OCI-LY3 (cell line): Measurements from ENCODE around the gene AKR1E2.

Experiments
- H2AFZ ChIP-seq: fragments of 200-600, 300-600 bp; shearing (Covaris generic); 2 replicates; pipeline ENCODE4 v1.6.0; 2014; ENCODE audit warnings: antibody characterized with exemption, low read depth, low read length
- H3K27ac ChIP-seq: fragments of 200-600, 300-600 bp; sonication (generic); 2 replicates; pipeline ENCODE4 v1.5.1; 2014; ENCODE audit warnings: mild to moderate bottlenecking, low read length, moderate library complexity, mixed read lengths
- H3K27me3 ChIP-seq: fragments of 200-600, 300-600 bp; sonication (generic); 2 replicates; pipeline ENCODE4 v1.6.1; 2014; ENCODE audit warnings: low read depth, low read length, mixed read lengths
- H3K36me3 ChIP-seq: fragments of 200-600, 300-600 bp; sonication (generic); replicated peaks from 2 replicates; pipeline ENCODE3; 2014; ENCODE audit warnings: low read depth, low read length, mixed read lengths
- H3K4me1 ChIP-seq: fragments of 300-600, 200-600 bp; sonication (generic); 2 replicates; pipeline ENCODE4 v1.6.1; 2014; ENCODE audit warnings: low read length, mixed read lengths
- H3K4me2 ChIP-seq: fragments of 200-600, 300-600 bp; sonication (generic); 2 replicates; pipeline ENCODE4 v1.6.1; 2014; ENCODE audit warnings: low read length, mixed read lengths
- H3K4me3 ChIP-seq: fragments of 300-600, 200-600 bp; sonication (generic); 2 replicates; pipeline ENCODE4 v1.5.1; 2014; ENCODE audit warnings: antibody characterized with exemption, mild to moderate bottlenecking, low read length, moderate library complexity
- H3K79me2 ChIP-seq: fragments of 300-600, 200-600 bp; shearing (Covaris generic); 2 replicates; pipeline ENCODE4 v1.6.1; 2014; ENCODE audit warnings: mild to moderate bottlenecking, low read length, mixed read lengths
- H3K9ac ChIP-seq: fragments of 300-600, 200-600 bp; shearing (Covaris generic); 2 replicates; pipeline ENCODE4 v1.6.0; 2014; ENCODE audit warnings: mild to moderate bottlenecking, low read length, moderate library complexity
- H3K9me3 ChIP-seq: fragments of 200-600, 300-600 bp; shearing (Covaris generic); 2 replicates; pipeline ENCODE4 v1.6.1; 2014; ENCODE audit warnings: low read length, mixed read lengths; ENCODE audit not compliant: insufficient read depth
- H4K20me1 ChIP-seq: fragments of 200-600, 300-600 bp; sonication (generic); 2 replicates; pipeline ENCODE4 v1.6.1; 2016; ENCODE audit warnings: low read length, mixed read lengths; ENCODE audit not compliant: insufficient read depth
- EZH2phosphoT487 ChIP-seq: fragments of 200-600 bp; shearing (Covaris generic); IDR thresholded peaks from 2 replicates; pipeline ENCODE4 v1.6.1; 2018; ENCODE audit warnings: antibody characterized with exemption, mixed run types, low read depth
- TF ChIP-seq, protein P1 (sequence below): fragments of 200-600, 300-600 bp; sonication (generic); IDR thresholded peaks from 2 replicates; pipeline ENCODE4 v1.5.1; 2014; ENCODE audit warnings: antibody characterized with exemption, low read length, low read depth

Gene AKR1E2

DNA sequence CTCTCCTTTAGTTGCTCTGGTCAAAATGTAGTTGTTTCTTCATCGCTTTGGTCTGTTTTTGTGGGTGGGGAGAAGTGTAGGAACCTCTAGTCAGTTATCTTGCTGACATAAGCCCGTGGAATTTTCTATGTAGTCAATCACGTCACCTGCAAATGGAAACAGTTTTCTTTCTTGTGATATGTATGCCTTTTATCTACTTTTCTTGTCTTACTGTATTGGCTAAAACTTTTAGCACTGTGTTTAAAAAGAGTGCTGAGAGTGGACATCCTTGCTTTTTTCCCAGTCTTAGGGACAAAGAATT, 42.3 kb downstream of the AKR1E2 start:
- no peak overlapping the region for H3K4me2 ChIP-seq
- no peak overlapping the region for H3K4me3 ChIP-seq
- H3K4me1 ChIP-seq, result no peaks in the 10 kb centered on the region
- H3K27me3 ChIP-seq, result no peaks in the 10 kb centered on the region
- H4K20me1 ChIP-seq, result no peaks in the 10 kb centered on the region
- H3K79me2 ChIP-seq, result no peaks in the 10 kb centered on the region
- no peak overlapping the region for H2AFZ ChIP-seq
- H3K9me3 ChIP-seq, result no peaks in the 10 kb centered on the region
- H3K27ac ChIP-seq, result no peak overlapping the region
- TF ChIP-seq, protein P1, sequence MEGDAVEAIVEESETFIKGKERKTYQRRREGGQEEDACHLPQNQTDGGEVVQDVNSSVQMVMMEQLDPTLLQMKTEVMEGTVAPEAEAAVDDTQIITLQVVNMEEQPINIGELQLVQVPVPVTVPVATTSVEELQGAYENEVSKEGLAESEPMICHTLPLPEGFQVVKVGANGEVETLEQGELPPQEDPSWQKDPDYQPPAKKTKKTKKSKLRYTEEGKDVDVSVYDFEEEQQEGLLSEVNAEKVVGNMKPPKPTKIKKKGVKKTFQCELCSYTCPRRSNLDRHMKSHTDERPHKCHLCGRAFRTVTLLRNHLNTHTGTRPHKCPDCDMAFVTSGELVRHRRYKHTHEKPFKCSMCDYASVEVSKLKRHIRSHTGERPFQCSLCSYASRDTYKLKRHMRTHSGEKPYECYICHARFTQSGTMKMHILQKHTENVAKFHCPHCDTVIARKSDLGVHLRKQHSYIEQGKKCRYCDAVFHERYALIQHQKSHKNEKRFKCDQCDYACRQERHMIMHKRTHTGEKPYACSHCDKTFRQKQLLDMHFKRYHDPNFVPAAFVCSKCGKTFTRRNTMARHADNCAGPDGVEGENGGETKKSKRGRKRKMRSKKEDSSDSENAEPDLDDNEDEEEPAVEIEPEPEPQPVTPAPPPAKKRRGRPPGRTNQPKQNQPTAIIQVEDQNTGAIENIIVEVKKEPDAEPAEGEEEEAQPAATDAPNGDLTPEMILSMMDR, result no peak
- TF ChIP-seq EZH2phosphoT487, result no peak
- H3K9ac ChIP-seq, result no peak overlapping the region
- H3K36me3 ChIP-seq, result no peaks in the 10 kb centered on the region

DNA sequence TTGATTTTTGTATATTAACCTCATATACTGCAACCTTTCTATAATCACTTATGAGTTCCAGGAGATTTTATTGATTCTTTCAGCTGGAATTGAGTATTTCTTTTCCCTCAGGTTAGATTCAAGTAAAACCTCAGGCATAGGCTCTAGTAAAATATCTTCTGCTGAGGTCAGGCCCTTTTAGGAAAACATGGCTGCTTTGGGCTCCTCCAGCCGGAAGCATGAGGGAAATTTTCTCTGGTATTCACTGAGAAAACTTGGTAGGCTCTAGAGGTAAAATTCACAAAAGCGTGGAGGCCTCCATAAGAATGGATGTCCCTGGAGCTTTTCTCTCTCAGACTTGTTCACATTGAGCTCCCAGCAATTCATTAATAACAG, 56.7 kb downstream of the AKR1E2 start:
- Histone ChIP-seq H3K79me2 (no peaks in the 10 kb centered on the region), H3K27me3 (no peaks in the 10 kb centered on the region), H3K4me1 (peaks cover 9% of the 10 kb centered on the region), H3K36me3 (no peaks in the 10 kb centered on the region), H4K20me1 (no peaks in the 10 kb centered on the region), H2AFZ (no peak overlapping the region), H3K4me3 (no peak overlapping the region), H3K9me3 (no peaks in the 10 kb centered on the region), H3K4me2 (no peak overlapping the region), H3K27ac (no peak overlapping the region), H3K9ac (no peak overlapping the region)
- no peak for TF ChIP-seq EZH2phosphoT487
- TF ChIP-seq, protein P1, result no peak

DNA sequence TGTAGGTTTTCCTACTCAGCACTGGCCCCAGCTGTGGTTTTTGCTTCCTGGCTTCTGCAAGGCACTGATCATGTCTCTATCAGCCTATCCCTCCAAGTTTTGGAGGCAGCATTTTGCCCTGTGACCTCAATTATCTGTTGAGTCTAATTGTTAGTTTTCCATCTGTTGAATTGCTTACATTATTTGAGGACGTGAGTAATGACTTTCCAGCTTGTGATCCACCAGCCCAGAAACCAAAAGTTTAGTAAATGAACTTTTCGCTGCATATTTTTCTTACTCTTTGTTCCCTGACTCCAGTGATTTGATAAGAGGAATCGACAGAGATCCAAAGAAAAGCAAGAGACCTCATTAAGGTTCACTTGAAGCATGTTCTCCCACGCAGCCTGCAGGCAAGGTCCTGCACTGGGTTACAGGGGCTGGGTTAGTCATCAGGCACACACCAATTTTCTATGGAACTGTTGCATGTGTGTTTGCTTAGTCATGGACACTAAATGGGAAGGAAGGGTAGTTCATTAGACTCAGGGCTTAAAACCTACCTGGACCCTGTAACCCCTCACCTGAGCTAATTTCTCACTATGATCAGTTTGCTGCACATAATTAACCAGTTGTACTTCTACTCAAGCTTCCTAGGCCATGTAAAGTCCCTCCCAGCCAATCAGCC, 57.2 kb downstream of the AKR1E2 start:
- H4K20me1 ChIP-seq, result no peaks in the 10 kb centered on the region
- H3K79me2 ChIP-seq, result no peaks in the 10 kb centered on the region
- no peak overlapping the region for H3K4me2 ChIP-seq
- H3K27me3 ChIP-seq, result no peaks in the 10 kb centered on the region
- H2AFZ ChIP-seq, result no peak overlapping the region
- no peak overlapping the region for H3K27ac ChIP-seq
- H3K9me3 ChIP-seq, result no peaks in the 10 kb centered on the region
- no peak overlapping the region for H3K9ac ChIP-seq
- peaks cover 9% of the 10 kb centered on the region for H3K4me1 ChIP-seq
- H3K36me3 ChIP-seq, result no peaks in the 10 kb centered on the region
- TF ChIP-seq, protein P1, result no peak
- TF ChIP-seq EZH2phosphoT487, result no peak
- H3K4me3 ChIP-seq, result no peak overlapping the region

DNA sequence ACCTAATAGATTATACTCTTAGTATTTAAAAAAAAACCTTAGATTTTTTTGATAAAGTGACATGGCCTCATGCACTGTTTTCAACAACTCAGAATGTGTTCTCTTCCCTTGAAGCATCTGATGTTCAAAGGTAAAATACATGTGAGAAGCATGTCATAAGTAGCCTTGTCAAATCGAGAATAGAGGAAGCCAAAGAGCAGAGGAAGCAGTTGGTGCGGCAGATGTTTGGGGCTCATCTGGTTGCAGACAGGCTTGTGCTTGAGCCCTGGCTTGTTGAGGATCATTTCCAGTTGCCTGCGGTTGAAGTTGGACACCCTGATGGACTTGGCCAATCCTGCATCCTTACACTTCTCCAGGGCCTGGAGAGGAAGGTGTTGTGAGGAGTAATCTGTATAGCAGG, 59.2 kb downstream of the AKR1E2 start:
- Histone ChIP-seq H3K4me3 (no peak overlapping the region), H3K36me3 (no peaks in the 10 kb centered on the region), H4K20me1 (no peaks in the 10 kb centered on the region), H3K27ac (no peak overlapping the region), H3K27me3 (no peaks in the 10 kb centered on the region), H3K4me1 (peaks cover 9% of the 10 kb centered on the region), H3K9ac (no peak overlapping the region), H2AFZ (no peak overlapping the region), H3K4me2 (peak overlapping the region; percentile 30; the same call in 1 of the 2 replicates), H3K9me3 (no peaks in the 10 kb centered on the region), H3K79me2 (no peaks in the 10 kb centered on the region)
- TF ChIP-seq, protein P1, result no peak
- TF ChIP-seq EZH2phosphoT487, result no peak
